IPS-18a (cell line): Measurements from ENCODE around the gene OLAH.

Experiments used
- H3K27ac ChIP-seq: one replicate; pipeline ENCODE4 v1.5.1; 2013; ENCODE audit warnings: low read length
- H3K27me3 ChIP-seq: one replicate; pipeline ENCODE4 v1.6.1; 2013; ENCODE audit warnings: mild to moderate bottlenecking, low read length; ENCODE audit not compliant: control insufficient read depth, insufficient read depth
- H3K36me3 ChIP-seq: one replicate; pipeline ENCODE4 v1.6.1; 2013; ENCODE audit warnings: low read depth, low read length; ENCODE audit not compliant: control insufficient read depth
- H3K4me1 ChIP-seq: one replicate; pipeline ENCODE4 v1.6.1; 2013; ENCODE audit warnings: low read depth, low read length; ENCODE audit not compliant: control insufficient read depth
- H3K4me3 ChIP-seq: one replicate; pipeline ENCODE4 v1.5.1; 2013; ENCODE audit warnings: low read length
- H3K9ac ChIP-seq: one replicate; pipeline ENCODE4 v1.6.1; 2013; ENCODE audit warnings: mild to moderate bottlenecking, low read length, moderate library complexity
- H3K9me3 ChIP-seq: one replicate; pipeline ENCODE4 v1.6.1; 2013; ENCODE audit warnings: low read depth, low read length; ENCODE audit not compliant: control insufficient read depth

OLAH gene

GRCh38 chr10:15038416-15038815, 5.3 kb upstream of the OLAH start:
- Histone ChIP-seq H3K9me3 (no peaks in the 10 kb centered on the region), H3K27me3 (no peaks in the 10 kb centered on the region), H3K36me3 (no peaks in the 10 kb centered on the region), H3K27ac (no peak overlapping the region), H3K4me3 (no peak overlapping the region), H3K4me1 (peaks cover 4% of the 10 kb centered on the region), H3K9ac (no peak overlapping the region)

- H3K9me3 ChIP-seq, result no peaks in the 10 kb centered on the region
- peaks cover 7% of the 10 kb centered on the region for H3K4me1 ChIP-seq
- no peak overlapping the region for H3K9ac ChIP-seq
- H3K36me3 ChIP-seq, result no peaks in the 10 kb centered on the region
- H3K27me3 ChIP-seq, result no peaks in the 10 kb centered on the region
- H3K4me3 ChIP-seq, result no peak overlapping the region
- no peak overlapping the region for H3K27ac ChIP-seq
These were observed 1.6 kb downstream of the OLAH start for GRCh38 chr10:15045380-15045779.

GRCh38 chr10:15046626-15047025, 2.9 kb downstream of the OLAH start:
- Histone ChIP-seq H3K9ac (no peak overlapping the region), H3K4me1 (peaks cover 7% of the 10 kb centered on the region), H3K27me3 (no peaks in the 10 kb centered on the region), H3K27ac (no peak overlapping the region), H3K9me3 (no peaks in the 10 kb centered on the region), H3K4me3 (no peak overlapping the region), H3K36me3 (no peaks in the 10 kb centered on the region)

- no peak overlapping the region for H3K27ac ChIP-seq
- no peaks in the 10 kb centered on the region for H3K27me3 ChIP-seq
- no peak overlapping the region for H3K9ac ChIP-seq
- H3K4me1 ChIP-seq, result peaks cover 7% of the 10 kb centered on the region
- H3K4me3 ChIP-seq, result no peak overlapping the region
- no peaks in the 10 kb centered on the region for H3K9me3 ChIP-seq
- no peaks in the 10 kb centered on the region for H3K36me3 ChIP-seq
These were observed 5.8 kb downstream of the OLAH start for GRCh38 chr10:15049533-15049932.

GRCh38 chr10:15052121-15052520, 8.4 kb downstream of the OLAH start:
- H3K27me3 ChIP-seq, result no peaks in the 10 kb centered on the region
- no peaks in the 10 kb centered on the region for H3K4me1 ChIP-seq

GRCh38 chr10:15053061-15053460, 9.3 kb downstream of the OLAH start:
- H3K4me1 ChIP-seq, result no peaks in the 10 kb centered on the region
- H3K36me3 ChIP-seq, result no peaks in the 10 kb centered on the region
- no peak overlapping the region for H3K27ac ChIP-seq
- H3K4me3 ChIP-seq, result no peak overlapping the region
- no peaks in the 10 kb centered on the region for H3K27me3 ChIP-seq
- no peak overlapping the region for H3K9ac ChIP-seq
- no peaks in the 10 kb centered on the region for H3K9me3 ChIP-seq

More at GRCh38 chr10:15052121-15052520, 8.4 kb downstream of the OLAH start:
- no peaks in the 10 kb centered on the region for H3K9me3 ChIP-seq
- no peaks in the 10 kb centered on the region for H3K36me3 ChIP-seq
- H3K27ac ChIP-seq, result no peak overlapping the region
- H3K9ac ChIP-seq, result no peak overlapping the region
- H3K4me3 ChIP-seq, result no peak overlapping the region

- no peaks in the 10 kb centered on the region for H3K4me1 ChIP-seq
- H3K36me3 ChIP-seq, result no peaks in the 10 kb centered on the region
- no peak overlapping the region for H3K9ac ChIP-seq
- no peaks in the 10 kb centered on the region for H3K9me3 ChIP-seq
- no peak overlapping the region for H3K27ac ChIP-seq
- H3K27me3 ChIP-seq, result no peaks in the 10 kb centered on the region
- no peak overlapping the region for H3K4me3 ChIP-seq
These were observed 14.9 kb downstream of the OLAH start for GRCh38 chr10:15058689-15059088.

- H3K4me3 ChIP-seq, result no peak overlapping the region
- no peak overlapping the region for H3K27ac ChIP-seq
- no peaks in the 10 kb centered on the region for H3K4me1 ChIP-seq
- H3K36me3 ChIP-seq, result no peaks in the 10 kb centered on the region
- no peaks in the 10 kb centered on the region for H3K27me3 ChIP-seq
- no peak overlapping the region for H3K9ac ChIP-seq
- H3K9me3 ChIP-seq, result no peaks in the 10 kb centered on the region
These were observed 16.2 kb downstream of the OLAH start for GRCh38 chr10:15059914-15060313.

GRCh38 chr10:15060638-15061037, 16.9 kb downstream of the OLAH start:
- Histone ChIP-seq H3K36me3 (no peaks in the 10 kb centered on the region), H3K9me3 (no peaks in the 10 kb centered on the region), H3K27ac (no peak overlapping the region), H3K4me1 (no peaks in the 10 kb centered on the region), H3K4me3 (no peak overlapping the region), H3K9ac (no peak overlapping the region), H3K27me3 (no peaks in the 10 kb centered on the region)

- no peak overlapping the region for H3K9ac ChIP-seq
- H3K9me3 ChIP-seq, result peaks cover 5% of the 10 kb centered on the region
- H3K4me1 ChIP-seq, result no peaks in the 10 kb centered on the region
- no peak overlapping the region for H3K27ac ChIP-seq
- no peak overlapping the region for H3K4me3 ChIP-seq
- no peaks in the 10 kb centered on the region for H3K27me3 ChIP-seq
- no peaks in the 10 kb centered on the region for H3K36me3 ChIP-seq
These were observed 23.4 kb downstream of the OLAH start for GRCh38 chr10:15067154-15067553.

- Histone ChIP-seq H3K9me3 (peaks cover 5% of the 10 kb centered on the region), H3K27ac (no peak overlapping the region), H3K4me3 (no peak overlapping the region), H3K36me3 (no peaks in the 10 kb centered on the region), H3K9ac (no peak overlapping the region), H3K4me1 (no peaks in the 10 kb centered on the region), H3K27me3 (no peaks in the 10 kb centered on the region)
These were observed 25.1 kb downstream of the OLAH start for GRCh38 chr10:15068802-15069201.

GRCh38 chr10:15069230-15069629, 25.5 kb downstream of the OLAH start:
- no peak overlapping the region for H3K9ac ChIP-seq
- H3K4me1 ChIP-seq, result no peaks in the 10 kb centered on the region
- H3K27me3 ChIP-seq, result no peaks in the 10 kb centered on the region
- H3K27ac ChIP-seq, result no peak overlapping the region
- peaks cover 5% of the 10 kb centered on the region for H3K9me3 ChIP-seq
- no peak overlapping the region for H3K4me3 ChIP-seq
- H3K36me3 ChIP-seq, result no peaks in the 10 kb centered on the region
